Suprapubic skin (tissue), 4 donors: ENCODE data around the gene ATP1A3. TPM values are rescaled to one million over a fixed set of nuclear protein-coding genes. Genes with fewer than 3 reads are reported as not detected.
"Not testable (repeated sequence)": the region's sequence is repeated elsewhere in the genome, so short reads cannot be mapped to it uniquely, and the experiment has no call there.

Experiments used
- DNase-seq, 2 donors: peaks; one replicate each; pipeline ENCODE4 v3.0.0-alpha.2; 2019; ENCODE audit warnings: low spot score in 2 of 2
- H3K27ac ChIP-seq: fragments of 200-600 bp; sonication (generic); one replicate; pipeline ENCODE4 v1.5.1; 2019
- H3K27me3 ChIP-seq: fragments of 200-600 bp; sonication (generic); one replicate; pipeline ENCODE4 v1.5.1; 2019
- H3K36me3 ChIP-seq: fragments of 200-600 bp; sonication (generic); one replicate; pipeline ENCODE4 v1.5.1; 2019
- H3K4me1 ChIP-seq: fragments of 200-600 bp; sonication (generic); one replicate; pipeline ENCODE4 v1.5.1; 2019
- H3K4me3 ChIP-seq: fragments of 200-600 bp; sonication (generic); one replicate; pipeline ENCODE4 v1.5.1; 2019; ENCODE audit warnings: mild to moderate bottlenecking
- H3K9me3 ChIP-seq: fragments of 200-600 bp; sonication (generic); one replicate; pipeline ENCODE4 v1.5.1; 2019
- CTCF ChIP-seq, 2 donors: fragments of 200-600 bp in 1 of 2; fragments of 450-650 bp in 1 of 2; sonication (generic) in 1 of 2; IDR thresholded peaks; one replicate each; pipeline ENCODE4 v1.5.1; 2016 to 2019; ENCODE audit warnings: antibody characterized with exemption in 2 of 2, mild to moderate bottlenecking in 1 of 2, moderate library complexity in 1 of 2
- EP300 ChIP-seq: sonication (generic); formaldehyde crosslinking; IDR thresholded peaks from one replicate; pipeline ENCODE4 v1.6.1; 2017; ENCODE audit warnings: antibody characterized with exemption
- POLR2A ChIP-seq, 2 donors: fragments of 450-650 bp; IDR thresholded peaks; one replicate each; pipeline ENCODE4 v1.6.1; 2017; ENCODE audit warnings: antibody characterized with exemption in 2 of 2, mild to moderate bottlenecking in 2 of 2, moderate library complexity in 2 of 2
- POLR2AphosphoS5 ChIP-seq, 3 donors: sonication (generic); formaldehyde crosslinking; IDR thresholded peaks; one replicate each; pipeline ENCODE4 v1.6.1; 2017; ENCODE audit warnings: antibody characterized with exemption in 3 of 3
- WGBS: methylation state at CpG from one replicate; pipeline ENCODE4 v1.1.5; 2018; 5-methylcytosine and 5-hydroxymethylcytosine counted together
- total RNA-seq, 4 donors: library from RNA; depleted of rRNA; stranded (reverse); fragments of >200 nt; gene quantifications; one replicate each; pipeline ENCODE4 v1.1.0, GENCODE V29; 2016

The ATP1A3 gene
- total RNA-seq, 4 donors from 2014 or later: not detected

GRCh38 chr19:42021185-42021584 lies 27.2 kb upstream of the ATP1A3 start:
- no peaks in the 10 kb centered on the region for H3K4me1 ChIP-seq
- WGBS: 47% methylated on average over 7 of the region's 15 CpGs

GRCh38 chr19:42018503-42019193 lies 24.6 kb upstream of the ATP1A3 start:
- DNase-seq: no peak
- Histone ChIP-seq H3K36me3 (no peaks in the 10 kb centered on the region), H3K9me3 (no peaks in the 10 kb centered on the region), H3K4me1 (no peaks in the 10 kb centered on the region), H3K27me3 (peaks cover 9% of the 10 kb centered on the region), H3K4me3 (no peak overlapping the region), H3K27ac (no peak overlapping the region)
- 67% methylated on average over 11 of the region's 11 CpGs for WGBS
- no peak for TF ChIP-seq POLR2A (IDR thresholded peaks at IDR 0.05)
- no peak for TF ChIP-seq POLR2AphosphoS5 (IDR thresholded peaks at IDR 0.05)
- TF ChIP-seq EP300: no peak
- no peak for TF ChIP-seq CTCF (IDR thresholded peaks at IDR 0.05)

More at GRCh38 chr19:42021185-42021584, 27.2 kb upstream of the ATP1A3 start:
- TF ChIP-seq CTCF (IDR thresholded peaks at IDR 0.05) (no peak), POLR2A (IDR thresholded peaks at IDR 0.05) (no peak), POLR2AphosphoS5 (IDR thresholded peaks at IDR 0.05) (no peak), EP300 (no peak)
- H3K27ac ChIP-seq: no peak overlapping the region
- H3K4me3 ChIP-seq: no peak overlapping the region
- no peaks in the 10 kb centered on the region for H3K36me3 ChIP-seq
- H3K27me3 ChIP-seq: peaks cover 9% of the 10 kb centered on the region
- no peaks in the 10 kb centered on the region for H3K9me3 ChIP-seq
- no peak for DNase-seq

- WGBS: 87% methylated on average over 8 of the region's 8 CpGs
- TF ChIP-seq POLR2AphosphoS5 (IDR thresholded peaks at IDR 0.05) (no peak), POLR2A (IDR thresholded peaks at IDR 0.05) (no peak), CTCF (IDR thresholded peaks at IDR 0.05) (no peak), EP300 (no peak)
These were observed 23.0 kb upstream of the ATP1A3 start for GRCh38 chr19:42017040-42017439.

GRCh38 chr19:42012747-42013146 lies 18.7 kb upstream of the ATP1A3 start:
- not testable (repeated sequence) for H3K36me3 ChIP-seq, H3K27me3 ChIP-seq, H3K4me1 ChIP-seq, H3K9me3 ChIP-seq, DNase-seq, H3K4me3 ChIP-seq, H3K27ac ChIP-seq
- 92% methylated on average over 3 of the region's 3 CpGs for WGBS

More at GRCh38 chr19:42017040-42017439, 23.0 kb upstream of the ATP1A3 start:
- Histone ChIP-seq H3K9me3 (no peaks in the 10 kb centered on the region), H3K36me3 (no peaks in the 10 kb centered on the region), H3K27me3 (peaks cover 6% of the 10 kb centered on the region), H3K4me3 (no peak overlapping the region), H3K4me1 (no peaks in the 10 kb centered on the region), H3K27ac (no peak overlapping the region)
- no peak for DNase-seq

GRCh38 chr19:42010245-42011126 lies 16.5 kb upstream of the ATP1A3 start:
- no peak for DNase-seq
- no peaks in the 10 kb centered on the region for H3K9me3 ChIP-seq
- 70% methylated on average over 11 of the region's 11 CpGs for WGBS
- H3K4me3 ChIP-seq: no peak overlapping the region
- no peaks in the 10 kb centered on the region for H3K4me1 ChIP-seq
- H3K36me3 ChIP-seq: no peaks in the 10 kb centered on the region
- TF ChIP-seq POLR2A (IDR thresholded peaks at IDR 0.05) (no peak), POLR2AphosphoS5 (IDR thresholded peaks at IDR 0.05) (no peak), EP300 (no peak), CTCF (IDR thresholded peaks at IDR 0.05) (no peak)
- peaks cover 7% of the 10 kb centered on the region for H3K27me3 ChIP-seq
- H3K27ac ChIP-seq: no peak overlapping the region
